ENCODE data around the gene PDE9A. TPM values are rescaled to one million over a fixed set of nuclear protein-coding genes. Genes with fewer than 3 reads are reported as not detected.

PDE9A gene
- total and polyA plus RNA-seq, 3 donors from 2014 or later: 5.7 to 6.4 (median 6.3) TPM

- Histone ChIP-seq H3K27ac (no peak overlapping the region), H3K36me3 (ENCODE audit: low read depth, missing control alignments) (no peaks in the 10 kb centered on the region), H3K4me1 (peaks cover 13% of the 10 kb centered on the region), H3K9me3 (no peaks in the 10 kb centered on the region), H3K27me3 (no peaks in the 10 kb centered on the region), H3K4me3 (no peak overlapping the region)
- 68 to 78% methylated on average over 24 to 31 of the region's 31 CpGs for whole genome bisulfite sequencing, 2 donors
- intact Hi-C loops (cut with DNase I; ENCODE audit: low total_unique reads): loop anchor here (10.0 kb wide), 1 partner anchor 159 kb away; no protein-coding TSS in a partner anchor
- no peak for TF ChIP-seq POLR2A (IDR thresholded peaks at IDR 0.05)
- TF ChIP-seq CTCF (IDR thresholded peaks at IDR 0.05): no peak
- no peak for DNase-seq
These were observed 2.7 kb downstream of the PDE9A start for GRCh38 chr21:42655796-42656770.

- H3K27ac ChIP-seq: no peak overlapping the region
- intact Hi-C loops (cut with DNase I; ENCODE audit: low total_unique reads): loop anchor here (10.0 kb wide), 1 partner anchor 158 kb away; no protein-coding TSS in a partner anchor
- H3K4me3 ChIP-seq: no peak overlapping the region
- DNase-seq: no peak
- WGBS, 2 donors: 88 to 93% methylated on average over 3 to 9 of the region's 9 CpGs
- no peak for TF ChIP-seq CTCF (IDR thresholded peaks at IDR 0.05)
- H3K4me1 ChIP-seq: peaks cover 13% of the 10 kb centered on the region
- no peaks in the 10 kb centered on the region for H3K36me3 ChIP-seq (ENCODE audit: low read depth, missing control alignments)
- H3K9me3 ChIP-seq: no peaks in the 10 kb centered on the region
- no peaks in the 10 kb centered on the region for H3K27me3 ChIP-seq
These were observed 3.5 kb downstream of the PDE9A start for GRCh38 chr21:42656872-42657271.

GRCh38 chr21:42657676-42658319, 4.4 kb downstream of the PDE9A start:
- no peak for DNase-seq
- Histone ChIP-seq H3K27ac (no peak overlapping the region), H3K4me1 (peaks cover 9% of the 10 kb centered on the region), H3K36me3 (ENCODE audit: low read depth, missing control alignments) (no peaks in the 10 kb centered on the region), H3K9me3 (no peaks in the 10 kb centered on the region), H3K4me3 (no peak overlapping the region), H3K27me3 (no peaks in the 10 kb centered on the region)
- TF ChIP-seq POLR2A (IDR thresholded peaks at IDR 0.05): no peak
- TF ChIP-seq CTCF (IDR thresholded peaks at IDR 0.05): no peak
- WGBS, 2 donors: 93 to 97% methylated on average over 19 to 27 of the region's 28 CpGs
- intact Hi-C loops (cut with DNase I; ENCODE audit: low total_unique reads): loop anchor here (10.0 kb wide), 1 partner anchor 157 kb away; no protein-coding TSS in a partner anchor

- Histone ChIP-seq H3K27me3 (no peaks in the 10 kb centered on the region), H3K9me3 (no peaks in the 10 kb centered on the region), H3K36me3 (ENCODE audit: low read depth, missing control alignments) (no peaks in the 10 kb centered on the region), H3K27ac (no peak overlapping the region), H3K4me1 (peaks cover 6% of the 10 kb centered on the region), H3K4me3 (no peak overlapping the region)
- no peak for TF ChIP-seq CTCF (IDR thresholded peaks at IDR 0.05)
- intact Hi-C loops (cut with DNase I; ENCODE audit: low total_unique reads): loop anchor here (10.0 kb wide), 1 partner anchor 156 kb away; no protein-coding TSS in a partner anchor
- no peak for DNase-seq
- WGBS, 2 donors: 91 to 96% methylated on average over 16 of the region's 16 CpGs
These were observed 5.1 kb downstream of the PDE9A start for GRCh38 chr21:42658320-42659105.

Data from testis (tissue), 3 donors.